ENCODE data around the gene GP1BA.

- no peak for TF ChIP-seq CTCF (IDR thresholded peaks at IDR 0.05)
- TF ChIP-seq POLR2A (IDR thresholded peaks at IDR 0.05): peak in 1 of 2 donors; percentile 42
Measured at GRCh38 chr17:4974115-4974670, 42.1 kb downstream of the GP1BA start.
